GM19463 (cell line): Measurements from ENCODE around the gene RIC8A.
A peak's percentile ranks its signal among the peaks of the same experiment; 100 is the strongest.
"Not testable (repeated sequence)": the region's sequence is repeated elsewhere in the genome, so short reads cannot be mapped to it uniquely, and the experiment has no call there.

ENCODE experiments used
- ATAC-seq: cut with Tn5 transposase; IDR thresholded peaks from one replicate; pipeline ENCODE4 v1.9.1; 2021; ENCODE audit warnings: mild to moderate bottlenecking, moderate library complexity; ENCODE audit not compliant: unreplicated experiment

RIC8A gene

GRCh38 chr11:217704-218103, 10.2 kb downstream of the RIC8A start:
- no peak for ATAC-seq

DNA sequence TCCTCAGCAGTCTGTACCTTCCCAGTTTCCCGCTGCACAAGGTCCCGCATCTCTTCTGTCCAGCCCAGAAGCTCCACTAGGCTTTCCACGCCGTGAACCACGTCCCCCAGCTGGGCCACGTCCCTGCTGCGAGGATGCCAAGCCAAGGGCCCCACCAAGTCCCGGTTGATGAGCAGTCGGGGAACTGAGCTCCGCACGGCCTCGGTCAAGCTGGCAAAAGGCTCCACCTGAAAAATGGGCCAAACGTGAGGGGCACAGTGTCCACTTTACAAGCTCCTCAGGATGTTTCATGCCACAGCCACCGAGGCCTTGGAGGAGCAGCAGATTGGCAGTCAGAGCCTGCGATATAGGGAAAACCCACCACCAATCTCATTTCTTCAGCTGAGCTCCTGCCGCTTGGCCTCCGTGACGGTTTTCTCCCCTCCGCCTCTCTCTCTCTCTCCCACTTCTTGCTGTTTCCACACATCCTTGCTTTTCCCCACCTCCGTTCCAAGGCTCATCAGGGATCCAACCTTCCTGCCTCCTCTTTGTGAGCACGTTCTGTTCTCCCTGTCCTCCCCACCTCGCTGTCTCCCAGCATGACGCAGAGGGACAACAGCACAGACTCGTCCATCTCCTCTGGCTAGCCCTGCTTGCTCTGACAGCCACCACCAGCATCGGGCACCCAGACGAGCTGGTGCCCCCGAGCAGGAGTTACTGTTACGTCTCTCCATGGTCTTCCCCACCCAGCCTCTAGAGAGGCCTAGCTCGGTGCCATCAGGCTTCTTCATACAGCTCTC, 11.5 kb downstream of the RIC8A start:
- no peak for ATAC-seq

- ATAC-seq, result not testable (repeated sequence)
Observed at GRCh38 chr11:220641-221215, 13.2 kb downstream of the RIC8A start.

DNA sequence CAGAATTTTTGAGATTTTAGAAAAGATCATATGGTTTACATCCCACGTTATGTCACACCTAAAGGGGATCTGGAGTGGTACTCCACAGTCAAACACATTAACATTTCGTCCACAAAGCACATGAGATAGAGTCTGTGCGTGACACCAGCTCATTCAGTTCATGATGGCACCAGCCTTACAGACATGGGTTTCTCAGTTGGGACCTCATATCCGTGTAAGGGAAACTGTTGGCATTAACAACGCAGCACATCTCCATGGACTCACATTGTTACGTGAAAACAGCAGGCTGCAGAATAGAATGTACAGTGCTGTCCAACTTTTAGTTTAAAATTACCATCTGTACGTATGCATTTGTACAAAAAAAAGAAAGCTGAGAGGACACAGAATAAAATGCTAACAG, 14.0 kb downstream of the RIC8A start:
- ATAC-seq, result no peak

GRCh38 chr11:221998-222789, 14.7 kb downstream of the RIC8A start:
- ATAC-seq, result no peak

DNA sequence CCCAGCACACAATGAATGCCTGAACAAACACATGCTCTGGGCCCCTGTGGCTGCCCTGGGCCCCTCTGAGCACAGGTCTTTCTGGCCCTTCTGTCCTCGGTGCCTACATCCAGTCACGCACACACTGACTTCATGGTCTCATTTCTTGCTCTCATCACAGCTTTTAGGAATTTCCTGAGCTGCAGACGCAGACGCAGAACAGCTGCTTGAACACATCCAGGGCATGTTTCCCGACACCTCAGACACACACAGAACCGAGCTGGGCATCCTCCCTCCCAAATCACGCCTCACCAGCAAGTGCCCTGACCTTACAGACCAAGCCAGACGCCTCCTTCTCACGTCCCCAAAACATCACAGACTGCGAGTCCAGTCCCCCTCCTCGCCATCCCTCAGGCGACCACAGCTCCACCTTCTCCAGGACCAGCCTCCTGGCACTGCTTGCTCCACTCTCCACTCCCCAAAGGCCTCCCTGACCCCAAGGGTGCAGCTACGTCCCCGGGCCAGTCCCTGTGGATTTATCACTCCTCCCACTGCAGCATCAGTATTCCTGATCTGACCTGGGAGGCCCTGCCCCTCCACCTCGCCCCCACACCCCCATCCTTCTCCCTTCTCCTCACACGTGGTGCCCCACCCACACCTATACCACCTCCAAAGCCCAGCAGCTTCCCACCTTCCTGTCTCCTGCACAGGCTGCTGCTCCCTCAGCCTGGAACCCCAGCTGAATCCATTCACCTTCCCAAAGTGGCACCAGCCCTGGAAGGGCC, 15.7 kb downstream of the RIC8A start:
- ATAC-seq, result no peak

GRCh38 chr11:223884-224283, 16.4 kb downstream of the RIC8A start:
- ATAC-seq, result no peak

DNA sequence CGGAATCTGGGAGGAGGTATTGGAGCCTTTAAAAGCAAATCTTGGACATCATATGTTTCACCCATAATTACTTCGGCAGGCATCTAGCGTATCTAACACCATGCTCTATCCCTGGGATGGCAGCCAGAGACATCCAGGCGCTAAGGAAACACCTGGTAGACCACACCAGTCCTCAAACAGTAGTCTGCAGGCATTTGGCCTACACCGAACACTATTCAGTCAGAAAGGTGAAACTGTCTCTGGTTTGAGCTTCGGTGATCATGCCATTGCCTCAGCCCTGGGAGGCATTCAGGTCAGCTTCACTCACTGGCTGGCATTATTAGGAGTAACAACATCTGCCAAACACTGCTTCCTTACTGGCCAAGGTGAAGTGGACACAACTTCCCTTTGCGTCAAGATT, 16.9 kb downstream of the RIC8A start:
- ATAC-seq, result no peak

GRCh38 chr11:225734-226453, 18.4 kb downstream of the RIC8A start:
- ATAC-seq, result no peak

DNA sequence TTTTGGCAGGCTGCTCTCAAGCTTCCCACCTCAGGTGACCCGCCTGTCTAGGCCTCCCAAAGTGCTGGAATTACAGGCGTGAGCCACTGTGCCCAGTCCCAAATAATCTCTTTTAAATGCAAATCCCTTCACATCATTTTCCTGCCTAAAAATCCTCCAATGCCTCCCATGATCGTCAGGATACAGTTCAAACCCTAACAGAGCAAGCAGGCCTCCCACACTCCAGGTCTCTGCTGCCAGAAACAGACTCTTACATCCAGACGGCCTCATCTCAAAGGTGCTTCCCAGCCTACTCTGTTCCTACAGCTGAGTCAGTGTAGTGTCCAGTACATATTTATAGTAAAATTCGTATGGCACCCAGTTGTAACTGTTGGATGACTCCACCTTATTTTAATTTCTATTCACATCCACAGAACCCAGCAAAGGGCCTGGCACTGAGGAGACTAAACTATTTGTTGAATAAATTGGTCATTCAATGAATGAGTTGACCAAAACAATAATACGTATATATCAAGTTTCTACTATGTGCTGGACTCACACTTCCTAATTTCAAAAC, 20.4 kb downstream of the RIC8A start:
- ATAC-seq, result no peak

DNA sequence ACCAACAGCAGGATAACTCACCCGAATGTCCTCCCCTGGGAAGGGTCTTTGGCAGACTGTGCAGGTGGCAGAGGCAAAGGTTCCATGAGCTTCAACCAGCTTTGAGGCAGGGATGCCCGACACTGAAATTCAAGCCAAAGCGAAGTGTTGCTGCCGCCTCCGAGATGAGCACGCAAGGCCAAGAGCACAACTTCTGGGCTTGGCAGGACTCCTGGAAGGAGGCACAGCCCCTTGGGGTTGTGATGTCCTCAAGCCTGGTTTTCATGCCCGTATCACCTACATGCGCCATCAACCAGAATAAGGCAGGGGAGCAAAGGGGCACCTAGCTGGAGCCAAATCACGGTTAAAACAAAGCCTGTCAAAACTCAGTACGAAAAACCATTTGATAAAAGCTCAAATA, 22.9 kb downstream of the RIC8A start:
- ATAC-seq, result no peak

DNA sequence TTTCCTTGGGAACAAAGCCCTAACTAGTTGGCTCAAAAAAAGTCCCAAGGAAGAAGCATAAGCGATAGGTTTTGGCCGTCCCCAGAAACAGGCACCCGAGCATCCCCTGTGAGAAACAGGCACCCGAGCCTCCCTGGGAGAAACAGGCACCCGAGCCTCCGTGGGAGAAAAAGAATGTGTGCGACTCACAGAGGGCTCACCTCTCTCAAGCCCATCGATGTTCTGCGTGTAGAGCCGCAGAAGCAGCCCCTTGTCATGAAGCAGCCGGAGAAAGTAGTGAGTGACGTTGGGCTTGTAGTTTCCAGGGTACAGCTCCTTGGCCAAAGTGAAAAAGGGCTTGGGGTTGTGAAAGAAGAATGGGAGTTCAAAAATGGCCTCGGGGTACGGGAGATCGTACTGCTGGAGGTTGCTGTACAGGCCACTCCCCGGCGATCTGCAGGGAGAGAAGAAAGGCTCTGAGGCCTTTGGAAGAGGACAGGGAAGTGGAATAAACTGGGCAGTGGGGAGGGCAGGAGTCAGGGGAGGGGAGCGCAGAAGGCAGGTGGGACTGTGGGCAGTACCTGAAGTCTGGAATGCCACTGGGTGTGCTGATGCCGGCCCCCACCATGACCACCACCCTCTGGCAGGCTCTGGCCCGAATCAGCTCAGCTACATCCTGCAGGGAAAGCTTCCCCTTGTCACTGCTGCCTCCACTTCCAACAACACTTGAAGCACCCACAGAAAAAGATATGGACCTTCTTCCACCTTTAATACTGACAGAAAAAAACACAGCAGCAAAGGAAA, 25.5 kb downstream of the RIC8A start:
- no peak for ATAC-seq

- no peak for ATAC-seq
Observed at GRCh38 chr11:235180-235579, 27.7 kb downstream of the RIC8A start.

DNA sequence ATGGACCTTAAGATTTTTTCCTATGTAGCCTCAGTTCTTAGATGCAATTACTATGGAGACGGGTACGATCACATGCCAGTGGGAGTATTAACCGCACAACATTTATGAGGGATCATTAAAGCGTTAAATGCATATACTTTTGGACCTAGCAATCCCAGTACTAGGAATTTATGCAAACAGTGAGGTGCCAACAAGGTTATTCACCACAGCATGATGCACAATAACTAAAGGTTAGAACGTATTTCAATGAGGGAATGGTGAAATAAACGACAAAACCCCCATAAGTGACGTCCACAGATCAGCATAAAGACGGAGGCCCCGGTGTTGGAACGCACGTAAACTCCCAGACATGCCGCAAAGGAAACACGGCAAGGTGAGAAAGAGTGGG, 28.1 kb downstream of the RIC8A start:
- peak; percentile 3 for ATAC-seq

- peak; percentile 68 for ATAC-seq
Observed at GRCh38 chr11:235997-236773, 28.7 kb downstream of the RIC8A start, which contains the start of gene SIRT3. Gene SIRT3 (minus strand): TSS chr11:236342. CDS start chr11:236328, 14 bp downstream.

- peak; percentile 87 for ATAC-seq
Observed at GRCh38 chr11:236774-237767, 29.6 kb downstream of the RIC8A start, which contains the start of gene PSMD13. Gene PSMD13 (plus strand): TSS chr11:236976. CDS start chr11:237050, 74 bp downstream.

GRCh38 chr11:238346-238745, 30.8 kb downstream of the RIC8A start:
- not testable (repeated sequence) for ATAC-seq
